ENCODE results near the gene TRMT6.

GRCh38 chr20:5899444-5899843 lies 50.9 kb downstream of the TRMT6 start:
- no peak for TF ChIP-seq CTCF (IDR thresholded peaks at IDR 0.05)
- no peak for TF ChIP-seq POLR2AphosphoS5 (IDR thresholded peaks at IDR 0.05)
- no peak for TF ChIP-seq POLR2A (IDR thresholded peaks at IDR 0.05)
- no peak for TF ChIP-seq EP300 (IDR thresholded peaks at IDR 0.05)
